NCI-H187 (cell line): ENCODE results near the gene OR52K1.
"Not testable (repeated sequence)": the region's sequence is repeated elsewhere in the genome, so short reads cannot be mapped to it uniquely, and the experiment has no call there.

ENCODE experiments used
- DNase-seq, 2 experiments: peaks; one replicate each; lab custom pipeline; 2025; lab: John Stamatoyannopoulos, UW

Gene OR52K1

GRCh38 chr11:4491878-4492606, 9.6 kb downstream of the OR52K1 start:
- no peak for DNase-seq

- DNase-seq: no peak
Measured at GRCh38 chr11:4493480-4493818, 11.0 kb downstream of the OR52K1 start.

GRCh38 chr11:4495487-4495886, 13.0 kb downstream of the OR52K1 start:
- no peak for DNase-seq

GRCh38 chr11:4495986-4496385, 13.5 kb downstream of the OR52K1 start:
- DNase-seq: no peak

- no peak for DNase-seq
Measured at GRCh38 chr11:4496557-4497248, 14.3 kb downstream of the OR52K1 start.

GRCh38 chr11:4508886-4509285, 26.4 kb downstream of the OR52K1 start:
- DNase-seq: no peak

GRCh38 chr11:4511282-4512245, 29.1 kb downstream of the OR52K1 start:
- no peak for DNase-seq

GRCh38 chr11:4514196-4514595, 31.8 kb downstream of the OR52K1 start:
- no peak for DNase-seq

GRCh38 chr11:4522339-4522738, 39.9 kb downstream of the OR52K1 start:
- DNase-seq: no peak

- DNase-seq: no peak
Measured at GRCh38 chr11:4522752-4523151, 40.3 kb downstream of the OR52K1 start.

- no peak for DNase-seq
Measured at GRCh38 chr11:4523666-4524065, 41.2 kb downstream of the OR52K1 start.

- DNase-seq: no peak
Measured at GRCh38 chr11:4527926-4528325, 45.5 kb downstream of the OR52K1 start.

- not testable (repeated sequence) for DNase-seq
Measured at GRCh38 chr11:4531686-4532085, 49.2 kb downstream of the OR52K1 start.

GRCh38 chr11:4539603-4540219, 57.3 kb downstream of the OR52K1 start:
- DNase-seq: no peak

- DNase-seq: no peak
Measured at GRCh38 chr11:4541071-4541470, 58.6 kb downstream of the OR52K1 start.
